Panc1 (cell line): ENCODE results near the gene UGT1A10. TPM values are rescaled to one million over a fixed set of nuclear protein-coding genes. Genes with fewer than 3 reads are reported as not detected.
"Not testable (repeated sequence)": the region's sequence is repeated elsewhere in the genome, so short reads cannot be mapped to it uniquely, and the experiment has no call there.

ENCODE experiments used
- ATAC-seq: fragments of 200-7000 bp; cut with Tn5 transposase; 2 replicates; pipeline ENCODE4 v1.9.1; 2020; ENCODE audit warnings: mild to moderate bottlenecking, moderate library complexity
- BruUV-seq: library from RNA; stranded (reverse); fragments of 400-500 nt; replicated peaks from 2 replicates; lab custom pipeline; 2021; lab: Mats Ljungman, UMichigan
- CTCF ChIA-PET: fragments of 300-600 bp; sonication (Branson Sonifier 250); formaldehyde crosslinking; loops from one replicate; lab custom pipeline; 2022; ENCODE audit warnings: antibody characterized with exemption; lab: Charles Lee
- POLR2A ChIA-PET: fragments of 300-600 bp; sonication (Branson Sonifier 250); formaldehyde crosslinking; loops from one replicate; lab custom pipeline; 2022; ENCODE audit warnings: antibody characterized with exemption; lab: Charles Lee
- DNase-seq: peaks from one replicate; pipeline ENCODE4 v3.0.0-alpha.2; 2010; ENCODE audit warnings: low read depth, low spot score
- H3K27ac ChIP-seq: 2 replicates; pipeline ENCODE4 v1.5.1; 2011; ENCODE audit warnings: mild to moderate bottlenecking, low read length, inconsistent platforms
- H3K27me3 ChIP-seq: fragments of 200-500 bp; sonication (Bioruptor generic); 2 replicates; pipeline ENCODE4 v1.6.0; 2014; ENCODE audit warnings: low read length, inconsistent platforms; ENCODE audit not compliant: control insufficient read depth, insufficient read depth
- H3K36me3 ChIP-seq: fragments of 200-500 bp; sonication (Bioruptor generic); 2 replicates; pipeline ENCODE4 v1.5.1; 2014; ENCODE audit warnings: inconsistent platforms, mild to moderate bottlenecking, low read length, moderate library complexity; ENCODE audit not compliant: control insufficient read depth, insufficient read depth
- H3K4me1 ChIP-seq: 2 replicates; pipeline ENCODE4 v1.5.1; 2011; ENCODE audit warnings: inconsistent platforms, mild to moderate bottlenecking, low read length, moderate library complexity; ENCODE audit not compliant: control insufficient read depth, insufficient read depth
- H3K4me3 ChIP-seq, 2 experiments: 2 replicates each; pipeline ENCODE4 v1.5.1; 2011 to 2012; ENCODE audit warnings: low read depth in 2 of 2, low read length in 2 of 2, mild to moderate bottlenecking in 2 of 2, inconsistent platforms in 1 of 2, moderate library complexity in 1 of 2
- H3K9me3 ChIP-seq: fragments of 200-500 bp; sonication (Bioruptor generic); 2 replicates; pipeline ENCODE4 v1.5.1; 2014; ENCODE audit warnings: low read depth, mild to moderate bottlenecking, inconsistent platforms, low read length, moderate library complexity; ENCODE audit not compliant: control insufficient read depth, insufficient read depth
- POLR2AphosphoS5 ChIP-seq: IDR thresholded peaks from 2 replicates; pipeline ENCODE4 v1.6.1; 2012; ENCODE audit warnings: mild to moderate bottlenecking, low read depth, low read length, moderate library complexity
- SIN3A ChIP-seq: IDR thresholded peaks from 2 replicates; pipeline ENCODE4 v1.6.1; 2012; ENCODE audit warnings: low read depth, mild to moderate bottlenecking, low read length, moderate library complexity, borderline replicate concordance; ENCODE audit not compliant: insufficient read depth
- TCF7L2 ChIP-seq: IDR thresholded peaks from 2 replicates; pipeline ENCODE4 v1.6.1; 2011; ENCODE audit warnings: mild to moderate bottlenecking, low read depth, low read length, inconsistent platforms
- in situ Hi-C: cut with HindIII; loops from 2 replicates; pipeline ENCODE4 v1.10.0; 2016; ENCODE audit warnings: low sequenced_read_pairs, low pct_unique_long_range_greater_than_20kb
- intact Hi-C: fragments of 100-400 bp; cut with micrococcal nuclease; formaldehyde crosslinking; loops from one replicate; pipeline ENCODE4 v1.10.0; 2022; ENCODE audit not compliant: unreplicated experiment
- total RNA-seq: library from RNA; stranded (reverse); gene quantifications from one replicate; pipeline ENCODE4 v1.2.1, GENCODE V29; 2021; ENCODE audit not compliant: unreplicated experiment
- TF ChIP-seq, protein P1 (sequence below): fragments of 450-650 bp; IDR thresholded peaks from 2 replicates; pipeline ENCODE4 v1.5.1; 2017; ENCODE audit warnings: mild to moderate bottlenecking
- TF ChIP-seq, protein P2 (sequence below), 2 experiments: IDR thresholded peaks; 2 replicates each; pipeline ENCODE4 v1.6.1; 2011 to 2012; ENCODE audit warnings: low read depth in 2 of 2, control low read depth in 1 of 2, low read length in 1 of 2, mild to moderate bottlenecking in 1 of 2, moderate library complexity in 1 of 2; ENCODE audit not compliant: insufficient read depth in 1 of 2

The UGT1A10 gene
- total RNA-seq, 1 experiment from 2014 or later, result not detected

DNA sequence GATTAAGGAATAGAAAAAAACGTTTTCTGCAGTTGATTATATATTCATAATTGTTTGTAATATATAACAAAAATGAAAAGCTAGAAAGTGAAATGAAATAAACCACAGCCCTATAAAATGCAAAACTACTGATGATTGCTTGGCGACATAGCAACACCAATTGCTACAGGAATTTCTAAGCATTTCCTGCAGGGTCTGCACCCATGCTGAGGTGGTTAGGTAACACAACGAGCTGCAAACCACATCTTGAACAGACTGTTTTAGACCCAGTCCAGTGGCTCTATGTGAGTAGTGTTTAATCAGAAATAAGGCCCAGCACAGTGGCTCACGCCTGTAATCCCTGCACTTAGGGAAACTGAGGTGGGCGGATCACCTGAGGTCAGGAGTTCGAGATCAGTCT, 18.3 kb downstream of the UGT1A10 start:
- CTCF ChIA-PET, result no interaction called here
- TF ChIP-seq, protein P1, sequence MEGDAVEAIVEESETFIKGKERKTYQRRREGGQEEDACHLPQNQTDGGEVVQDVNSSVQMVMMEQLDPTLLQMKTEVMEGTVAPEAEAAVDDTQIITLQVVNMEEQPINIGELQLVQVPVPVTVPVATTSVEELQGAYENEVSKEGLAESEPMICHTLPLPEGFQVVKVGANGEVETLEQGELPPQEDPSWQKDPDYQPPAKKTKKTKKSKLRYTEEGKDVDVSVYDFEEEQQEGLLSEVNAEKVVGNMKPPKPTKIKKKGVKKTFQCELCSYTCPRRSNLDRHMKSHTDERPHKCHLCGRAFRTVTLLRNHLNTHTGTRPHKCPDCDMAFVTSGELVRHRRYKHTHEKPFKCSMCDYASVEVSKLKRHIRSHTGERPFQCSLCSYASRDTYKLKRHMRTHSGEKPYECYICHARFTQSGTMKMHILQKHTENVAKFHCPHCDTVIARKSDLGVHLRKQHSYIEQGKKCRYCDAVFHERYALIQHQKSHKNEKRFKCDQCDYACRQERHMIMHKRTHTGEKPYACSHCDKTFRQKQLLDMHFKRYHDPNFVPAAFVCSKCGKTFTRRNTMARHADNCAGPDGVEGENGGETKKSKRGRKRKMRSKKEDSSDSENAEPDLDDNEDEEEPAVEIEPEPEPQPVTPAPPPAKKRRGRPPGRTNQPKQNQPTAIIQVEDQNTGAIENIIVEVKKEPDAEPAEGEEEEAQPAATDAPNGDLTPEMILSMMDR, result no peak
- TF ChIP-seq POLR2AphosphoS5 (no peak), TCF7L2 (no peak)

DNA sequence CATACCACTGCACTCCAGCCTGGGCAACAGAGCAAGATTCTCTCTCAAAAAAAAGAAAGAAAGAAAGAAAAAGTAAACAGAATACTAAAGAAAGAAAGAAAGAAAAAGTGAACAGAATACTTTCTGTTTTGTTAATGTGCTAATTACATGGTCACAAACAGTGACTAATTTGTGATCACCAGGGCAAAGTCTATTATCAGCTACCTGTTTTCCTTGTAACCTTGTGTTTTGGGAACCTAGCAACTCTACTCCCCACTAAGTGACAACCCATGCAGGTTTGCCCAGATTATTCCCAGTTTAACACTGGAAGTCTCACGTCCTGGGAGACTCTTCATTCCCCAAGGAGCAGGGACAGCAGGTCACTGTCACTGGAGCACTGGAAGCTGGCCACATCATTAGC, 18.8 kb downstream of the UGT1A10 start:
- no peaks in the 10 kb centered on the region for H3K9me3 ChIP-seq
- in situ Hi-C loops (no loop called here), intact Hi-C loops (no loop called here)
- DNase-seq, result no peak
- ChIA-PET CTCF (no interaction called here), POLR2A (no interaction called here)
- TF ChIP-seq TCF7L2 (no peak), POLR2AphosphoS5 (no peak), SIN3A (no peak)
- TF ChIP-seq, protein P2, sequence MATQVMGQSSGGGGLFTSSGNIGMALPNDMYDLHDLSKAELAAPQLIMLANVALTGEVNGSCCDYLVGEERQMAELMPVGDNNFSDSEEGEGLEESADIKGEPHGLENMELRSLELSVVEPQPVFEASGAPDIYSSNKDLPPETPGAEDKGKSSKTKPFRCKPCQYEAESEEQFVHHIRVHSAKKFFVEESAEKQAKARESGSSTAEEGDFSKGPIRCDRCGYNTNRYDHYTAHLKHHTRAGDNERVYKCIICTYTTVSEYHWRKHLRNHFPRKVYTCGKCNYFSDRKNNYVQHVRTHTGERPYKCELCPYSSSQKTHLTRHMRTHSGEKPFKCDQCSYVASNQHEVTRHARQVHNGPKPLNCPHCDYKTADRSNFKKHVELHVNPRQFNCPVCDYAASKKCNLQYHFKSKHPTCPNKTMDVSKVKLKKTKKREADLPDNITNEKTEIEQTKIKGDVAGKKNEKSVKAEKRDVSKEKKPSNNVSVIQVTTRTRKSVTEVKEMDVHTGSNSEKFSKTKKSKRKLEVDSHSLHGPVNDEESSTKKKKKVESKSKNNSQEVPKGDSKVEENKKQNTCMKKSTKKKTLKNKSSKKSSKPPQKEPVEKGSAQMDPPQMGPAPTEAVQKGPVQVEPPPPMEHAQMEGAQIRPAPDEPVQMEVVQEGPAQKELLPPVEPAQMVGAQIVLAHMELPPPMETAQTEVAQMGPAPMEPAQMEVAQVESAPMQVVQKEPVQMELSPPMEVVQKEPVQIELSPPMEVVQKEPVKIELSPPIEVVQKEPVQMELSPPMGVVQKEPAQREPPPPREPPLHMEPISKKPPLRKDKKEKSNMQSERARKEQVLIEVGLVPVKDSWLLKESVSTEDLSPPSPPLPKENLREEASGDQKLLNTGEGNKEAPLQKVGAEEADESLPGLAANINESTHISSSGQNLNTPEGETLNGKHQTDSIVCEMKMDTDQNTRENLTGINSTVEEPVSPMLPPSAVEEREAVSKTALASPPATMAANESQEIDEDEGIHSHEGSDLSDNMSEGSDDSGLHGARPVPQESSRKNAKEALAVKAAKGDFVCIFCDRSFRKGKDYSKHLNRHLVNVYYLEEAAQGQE (IDR thresholded peaks at IDR 0.05; ENCODE audit: insufficient read depth in 1 of 2, low read depth in 2 of 2, low read length in 1 of 2), result no peak
- TF ChIP-seq, protein P1, result no peak
- H3K27ac ChIP-seq, result no peak overlapping the region
- peaks cover 2% of the 10 kb centered on the region for H3K27me3 ChIP-seq
- no TSS peak for BruUV-seq
- no peaks in the 10 kb centered on the region for H3K4me1 ChIP-seq
- no peak for ATAC-seq
- no peaks in the 10 kb centered on the region for H3K36me3 ChIP-seq
- no peak overlapping the region for H3K4me3 ChIP-seq

More for the DNA sequence above, 18.3 kb downstream of the UGT1A10 start:
- H3K4me1 ChIP-seq, result no peaks in the 10 kb centered on the region
- no peak overlapping the region for H3K4me3 ChIP-seq
- intact Hi-C loops, result no loop called here
- H3K36me3 ChIP-seq, result no peaks in the 10 kb centered on the region
- no peaks in the 10 kb centered on the region for H3K9me3 ChIP-seq
- H3K27me3 ChIP-seq, result no peaks in the 10 kb centered on the region; the same call in 1 of the 2 replicates
- ATAC-seq, result no peak
- BruUV-seq, result no TSS peak
- POLR2A ChIA-PET, result no interaction called here
- no peak for DNase-seq
- no peak overlapping the region for H3K27ac ChIP-seq
- in situ Hi-C loops, result no loop called here

GRCh38 chr2:233655943-233656342, 19.7 kb downstream of the UGT1A10 start:
- H3K9me3 ChIP-seq, intact Hi-C loops, CTCF ChIA-PET, H3K4me1 ChIP-seq, H3K36me3 ChIP-seq, H3K4me3 ChIP-seq, DNase-seq, in situ Hi-C loops, BruUV-seq, H3K27ac ChIP-seq, POLR2A ChIA-PET, H3K27me3 ChIP-seq, ATAC-seq: not testable (repeated sequence)
